NCI-H187 treated with DMSO at 0.1 percent for 48 hours (cell line): ENCODE results near the gene CTSF.
A peak's percentile ranks its signal among the peaks of the same experiment; 100 is the strongest.
"Not testable (repeated sequence)": the region's sequence is repeated elsewhere in the genome, so short reads cannot be mapped to it uniquely, and the experiment has no call there.

ENCODE experiments used
- DNase-seq: peaks from one replicate; lab custom pipeline; 2025; lab: John Stamatoyannopoulos, UW

Gene CTSF

GRCh38 chr11:66568124-66568916 lies at the start of gene CTSF:
Gene CTSF (minus strand): TSS chr11:66568606. CDS start chr11:66568486, 120 bp downstream.
- DNase-seq = peak; percentile 43

GRCh38 chr11:66617155-66617834 lies 48.9 kb upstream of the CTSF start:
- no peak for DNase-seq

GRCh38 chr11:66616379-66617154 lies 48.2 kb upstream of the CTSF start, which contains the start of gene RBM14:
Gene RBM14 (plus strand): TSS chr11:66616630. CDS start chr11:66616721, 91 bp downstream.
- peak; percentile 93 for DNase-seq

GRCh38 chr11:66614073-66614472 lies 45.7 kb upstream of the CTSF start:
- DNase-seq = no peak

- no peak for DNase-seq
Measured at GRCh38 chr11:66612458-66612857, 44.1 kb upstream of the CTSF start.

- no peak for DNase-seq
Measured at GRCh38 chr11:66609721-66610617, 41.6 kb upstream of the CTSF start.

GRCh38 chr11:66607126-66607834 lies 38.9 kb upstream of the CTSF start:
- no peak for DNase-seq

- DNase-seq = not testable (repeated sequence)
Measured at GRCh38 chr11:66606608-66607007, 38.2 kb upstream of the CTSF start.

GRCh38 chr11:66604155-66604554 lies 35.7 kb upstream of the CTSF start:
- no peak for DNase-seq

- no peak for DNase-seq
Measured at GRCh38 chr11:66603072-66603471, 34.7 kb upstream of the CTSF start.

- no peak for DNase-seq
Measured at GRCh38 chr11:66600631-66601233, 32.3 kb upstream of the CTSF start.

- no peak for DNase-seq
Measured at GRCh38 chr11:66600219-66600618, 31.8 kb upstream of the CTSF start.

GRCh38 chr11:66598993-66599392 lies 30.6 kb upstream of the CTSF start:
- no peak for DNase-seq

GRCh38 chr11:66595245-66595904 lies 27.0 kb upstream of the CTSF start:
- DNase-seq = no peak

GRCh38 chr11:66593650-66594049 lies 25.2 kb upstream of the CTSF start:
- no peak for DNase-seq

- no peak for DNase-seq
Measured at GRCh38 chr11:66593303-66593635, 24.9 kb upstream of the CTSF start.

- peak; percentile 65 for DNase-seq
Measured at GRCh38 chr11:66592457-66593302, 24.3 kb upstream of the CTSF start, which contains the start of the genes CCDC87 and CCS. Gene CCDC87 (minus strand): TSS chr11:66593063. CDS start chr11:66593015, 48 bp downstream. Gene CCS (plus strand): TSS chr11:66593185. CDS start chr11:66593262, 77 bp downstream.

GRCh38 chr11:66591175-66591574 lies 22.8 kb upstream of the CTSF start:
- DNase-seq = no peak
